ENCODE results near the gene ADGRF5.

The ADGRF5 gene

DNA sequence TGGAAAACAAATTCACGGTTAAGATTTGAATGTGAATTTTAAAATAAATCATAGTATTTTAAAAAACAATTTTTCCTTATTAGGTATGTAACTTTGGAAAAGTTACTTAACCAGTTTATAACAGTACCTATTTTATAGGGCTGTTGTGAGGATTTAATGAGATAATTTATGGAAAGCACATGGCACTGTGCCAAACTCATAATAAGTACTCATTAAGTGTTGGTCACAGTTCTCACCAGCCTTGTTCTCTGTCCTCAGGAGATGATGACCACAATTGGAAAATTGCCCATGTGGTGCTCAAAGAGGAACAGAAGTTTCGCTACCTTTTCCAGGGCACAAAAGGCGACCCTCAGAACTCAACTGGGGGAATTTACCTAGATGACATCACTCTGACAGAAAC, 88.9 kb downstream of the ADGRF5 start:
- H3K4me3 ChIP-seq (ENCODE audit: low read length): no peak overlapping the region
- TF ChIP-seq, protein P1, sequence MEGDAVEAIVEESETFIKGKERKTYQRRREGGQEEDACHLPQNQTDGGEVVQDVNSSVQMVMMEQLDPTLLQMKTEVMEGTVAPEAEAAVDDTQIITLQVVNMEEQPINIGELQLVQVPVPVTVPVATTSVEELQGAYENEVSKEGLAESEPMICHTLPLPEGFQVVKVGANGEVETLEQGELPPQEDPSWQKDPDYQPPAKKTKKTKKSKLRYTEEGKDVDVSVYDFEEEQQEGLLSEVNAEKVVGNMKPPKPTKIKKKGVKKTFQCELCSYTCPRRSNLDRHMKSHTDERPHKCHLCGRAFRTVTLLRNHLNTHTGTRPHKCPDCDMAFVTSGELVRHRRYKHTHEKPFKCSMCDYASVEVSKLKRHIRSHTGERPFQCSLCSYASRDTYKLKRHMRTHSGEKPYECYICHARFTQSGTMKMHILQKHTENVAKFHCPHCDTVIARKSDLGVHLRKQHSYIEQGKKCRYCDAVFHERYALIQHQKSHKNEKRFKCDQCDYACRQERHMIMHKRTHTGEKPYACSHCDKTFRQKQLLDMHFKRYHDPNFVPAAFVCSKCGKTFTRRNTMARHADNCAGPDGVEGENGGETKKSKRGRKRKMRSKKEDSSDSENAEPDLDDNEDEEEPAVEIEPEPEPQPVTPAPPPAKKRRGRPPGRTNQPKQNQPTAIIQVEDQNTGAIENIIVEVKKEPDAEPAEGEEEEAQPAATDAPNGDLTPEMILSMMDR (conservative IDR thresholded peaks at IDR 0.05; ENCODE audit: low read depth, low read length): no peak
- DNase-seq (ENCODE audit: low read depth): no peak

DNA sequence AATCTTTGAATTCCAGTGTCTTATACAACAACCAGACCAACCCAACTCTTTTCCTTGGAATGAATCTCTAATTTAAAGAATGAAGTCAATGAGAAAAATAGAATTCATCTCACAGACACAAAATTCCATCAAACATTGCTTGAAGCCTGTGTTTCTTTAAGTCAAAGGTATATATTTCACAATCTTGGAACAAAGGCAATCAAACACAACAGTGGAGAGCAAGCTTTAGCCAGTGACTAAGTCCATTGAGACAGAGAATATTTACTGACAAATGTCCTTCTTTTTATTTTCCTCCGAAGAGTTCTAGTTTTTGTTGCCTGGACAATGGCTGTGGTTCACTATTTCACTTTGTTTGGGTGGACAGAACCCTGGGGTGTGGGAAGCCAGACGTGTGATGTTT, 92.8 kb downstream of the ADGRF5 start:
- H3K4me3 ChIP-seq (ENCODE audit: low read length): no peak overlapping the region
- DNase-seq (ENCODE audit: low read depth): no peak
- TF ChIP-seq, protein P1 (conservative IDR thresholded peaks at IDR 0.05; ENCODE audit: low read depth, low read length): no peak

DNA sequence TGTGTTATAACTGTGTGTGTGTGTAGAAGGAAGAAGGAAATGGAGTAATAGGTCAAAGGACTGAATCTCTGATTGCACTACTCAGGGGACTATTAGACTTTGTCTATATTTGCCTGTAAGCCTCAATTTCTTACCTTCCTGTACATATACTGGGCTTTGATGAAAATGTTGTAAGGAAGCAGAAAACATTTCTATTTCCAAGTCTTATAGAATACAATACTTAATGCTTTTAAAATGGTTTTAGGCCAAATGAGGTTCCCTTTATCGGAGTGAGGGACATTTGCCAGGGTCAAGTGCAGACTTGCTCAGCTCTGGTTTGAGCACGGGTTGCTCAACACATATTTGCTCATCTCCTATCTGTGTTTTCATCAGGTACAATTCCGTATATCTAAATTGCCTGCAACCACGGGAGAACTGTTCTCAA, 100.3 kb downstream of the ADGRF5 start:
- TF ChIP-seq, protein P1 (conservative IDR thresholded peaks at IDR 0.05; ENCODE audit: low read depth, low read length): no peak
- no peak for DNase-seq (ENCODE audit: low read depth)
- no peak overlapping the region for H3K4me3 ChIP-seq (ENCODE audit: low read length)

DNA sequence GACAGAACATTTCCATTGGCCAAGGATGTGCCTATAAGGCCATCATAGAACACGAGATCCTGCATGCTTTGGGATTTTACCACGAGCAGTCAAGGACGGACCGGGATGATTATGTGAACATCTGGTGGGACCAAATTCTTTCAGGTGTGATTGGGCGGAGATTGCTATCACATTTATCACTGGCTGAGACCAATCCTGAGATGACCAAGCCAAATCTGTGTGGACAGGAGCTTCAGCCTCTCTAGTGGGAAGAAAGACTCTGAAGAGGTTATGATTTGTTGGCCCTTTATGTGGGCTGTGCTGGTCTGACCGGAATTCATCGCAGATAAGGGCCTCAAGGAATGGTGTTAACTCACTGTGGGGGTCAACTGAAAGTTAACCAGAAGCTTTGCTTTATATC, 102.2 kb downstream of the ADGRF5 start:
- H3K4me3 ChIP-seq (ENCODE audit: low read length): no peak overlapping the region
- no peak for DNase-seq (ENCODE audit: low read depth)
- TF ChIP-seq, protein P1 (conservative IDR thresholded peaks at IDR 0.05; ENCODE audit: low read depth, low read length): no peak

DNA sequence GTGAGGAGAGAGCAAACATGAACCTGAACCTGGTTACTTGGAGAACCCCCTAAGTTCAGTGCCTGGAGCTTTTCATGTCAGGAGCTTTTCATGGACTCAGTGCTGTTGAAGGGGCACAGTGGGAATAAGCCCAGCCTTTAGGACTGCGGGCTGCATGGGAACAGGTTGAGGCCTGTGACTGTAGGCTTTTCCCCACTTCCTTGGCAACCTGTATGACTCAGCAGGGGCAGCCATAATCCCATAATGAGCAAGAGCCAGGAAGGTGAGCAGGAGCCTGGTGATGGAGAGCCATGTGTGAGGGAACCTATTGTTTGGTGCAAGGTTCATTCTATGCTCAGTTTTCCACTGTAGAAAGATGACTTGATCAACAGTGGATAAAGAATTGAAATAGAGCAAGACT, 105.1 kb downstream of the ADGRF5 start:
- H3K4me3 ChIP-seq (ENCODE audit: low read length): no peak overlapping the region
- peak; percentile 32 for DNase-seq (ENCODE audit: low read depth)
- TF ChIP-seq, protein P1 (conservative IDR thresholded peaks at IDR 0.05; ENCODE audit: low read depth, low read length): no peak

DNA sequence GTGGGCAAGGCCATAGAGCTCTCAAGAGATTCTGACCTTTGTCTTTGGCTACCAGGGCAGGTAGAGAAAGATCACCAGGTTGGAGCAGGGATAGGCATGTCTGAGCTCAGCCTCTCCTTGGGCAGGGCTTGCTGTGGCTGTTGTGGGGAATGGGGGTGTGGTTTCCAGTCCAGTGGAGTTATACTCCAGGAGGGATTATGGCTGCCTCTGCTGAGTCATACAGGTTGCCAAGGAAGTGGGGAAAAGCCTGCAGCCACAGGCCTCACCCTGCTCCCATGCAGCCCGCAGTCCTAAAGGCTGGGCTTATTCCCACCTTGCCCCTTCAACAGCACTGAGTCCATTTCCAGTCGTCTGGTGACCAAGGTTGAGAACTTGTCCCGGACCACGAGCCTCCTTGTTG, 106.6 kb downstream of the ADGRF5 start:
- H3K4me3 ChIP-seq (ENCODE audit: low read length): no peak overlapping the region
- DNase-seq (ENCODE audit: low read depth): peak; percentile 32
- TF ChIP-seq, protein P1 (conservative IDR thresholded peaks at IDR 0.05; ENCODE audit: low read depth, low read length): no peak

DNA sequence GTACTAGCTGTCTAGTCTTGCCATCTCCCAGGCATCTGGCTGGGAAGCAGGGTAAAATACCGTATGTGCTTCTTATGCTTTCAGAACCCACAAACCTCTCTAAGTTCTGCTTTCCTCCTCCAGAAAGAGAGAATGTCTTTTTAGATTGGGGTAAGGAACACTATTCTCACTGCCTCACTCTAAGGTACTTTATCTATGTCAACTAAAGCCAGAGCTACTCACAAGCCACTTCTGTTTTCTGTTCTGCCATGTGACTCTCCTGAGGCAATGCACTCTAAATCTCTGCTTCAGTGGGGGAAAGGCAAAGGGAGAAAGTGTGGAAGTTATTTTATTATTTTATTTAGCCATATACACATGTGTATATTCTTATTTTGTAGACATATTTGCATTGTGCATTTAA, 112.9 kb downstream of the ADGRF5 start:
- DNase-seq (ENCODE audit: low read depth): no peak
- TF ChIP-seq, protein P1 (conservative IDR thresholded peaks at IDR 0.05; ENCODE audit: low read depth, low read length): no peak
- no peak overlapping the region for H3K4me3 ChIP-seq (ENCODE audit: low read length)

All from retinal pigment epithelial cell (primary cell).